ENCODE data around the gene HADHB.

Gene HADHB

GRCh38 chr2:26223018-26223417, 21.7 kb upstream of the HADHB start:
- peak overlapping the region; percentile 51 for H3K27ac ChIP-seq
- H3K9me3 ChIP-seq (ENCODE audit: severe bottlenecking): peaks cover 3% of the 10 kb centered on the region
- H3K36me3 ChIP-seq: peaks cover 28% of the 10 kb centered on the region
- peak; percentile 85 for DNase-seq
- 0 out of 2 replicates have a peak, but pooled peaks have one; percentile 0 for TF ChIP-seq CTCF (IDR thresholded peaks at IDR 0.05; ENCODE audit: low read depth, low read length)
- H3K4me3 ChIP-seq (ENCODE audit: low read depth, low read length): no peak overlapping the region
- no peaks in the 10 kb centered on the region for H3K27me3 ChIP-seq (ENCODE audit: insufficient read depth, low read depth, severe bottlenecking)

GRCh38 chr2:26224095-26224494, 20.6 kb upstream of the HADHB start:
- peaks cover 3% of the 10 kb centered on the region for H3K9me3 ChIP-seq (ENCODE audit: severe bottlenecking)
- H3K27me3 ChIP-seq (ENCODE audit: insufficient read depth, low read depth, severe bottlenecking): no peaks in the 10 kb centered on the region
- H3K4me3 ChIP-seq (ENCODE audit: low read depth, low read length): no peak overlapping the region
- DNase-seq: no peak
- peaks cover 38% of the 10 kb centered on the region for H3K36me3 ChIP-seq
- H3K27ac ChIP-seq: no peak overlapping the region
- no peak for TF ChIP-seq CTCF (IDR thresholded peaks at IDR 0.05; ENCODE audit: low read depth, low read length)

- Histone ChIP-seq H3K27me3 (ENCODE audit: insufficient read depth, low read depth, severe bottlenecking) (no peaks in the 10 kb centered on the region), H3K27ac (no peak overlapping the region), H3K4me3 (ENCODE audit: low read depth, low read length) (no peak overlapping the region), H3K9me3 (ENCODE audit: severe bottlenecking) (peaks cover 3% of the 10 kb centered on the region), H3K36me3 (peaks cover 79% of the 10 kb centered on the region)
- DNase-seq: no peak
- no peak for TF ChIP-seq CTCF (IDR thresholded peaks at IDR 0.05; ENCODE audit: low read depth, low read length)
Observed at GRCh38 chr2:26229595-26229994, 15.1 kb upstream of the HADHB start.

GRCh38 chr2:26230806-26231205, 13.9 kb upstream of the HADHB start:
- Histone ChIP-seq H3K9me3 (ENCODE audit: severe bottlenecking) (peaks cover 3% of the 10 kb centered on the region), H3K27ac (no peak overlapping the region), H3K27me3 (ENCODE audit: insufficient read depth, low read depth, severe bottlenecking) (no peaks in the 10 kb centered on the region), H3K36me3 (peaks cover 86% of the 10 kb centered on the region), H3K4me3 (ENCODE audit: low read depth, low read length) (no peak overlapping the region)
- no peak for TF ChIP-seq CTCF (IDR thresholded peaks at IDR 0.05; ENCODE audit: low read depth, low read length)
- DNase-seq: no peak

- no peak overlapping the region for H3K4me3 ChIP-seq (ENCODE audit: low read depth, low read length)
- peak; percentile 39 for TF ChIP-seq CTCF (IDR thresholded peaks at IDR 0.05; ENCODE audit: low read depth, low read length)
- no peaks in the 10 kb centered on the region for H3K9me3 ChIP-seq (ENCODE audit: severe bottlenecking)
- no peak for DNase-seq
- no peaks in the 10 kb centered on the region for H3K27me3 ChIP-seq (ENCODE audit: insufficient read depth, low read depth, severe bottlenecking)
- no peak overlapping the region for H3K27ac ChIP-seq
- peaks cover 64% of the 10 kb centered on the region for H3K36me3 ChIP-seq
Observed at GRCh38 chr2:26235089-26235488, 9.7 kb upstream of the HADHB start.

GRCh38 chr2:26237868-26238267, 6.9 kb upstream of the HADHB start:
- H3K27me3 ChIP-seq (ENCODE audit: insufficient read depth, low read depth, severe bottlenecking): no peaks in the 10 kb centered on the region
- TF ChIP-seq CTCF (IDR thresholded peaks at IDR 0.05; ENCODE audit: low read depth, low read length): no peak
- no peak for DNase-seq
- no peak overlapping the region for H3K27ac ChIP-seq
- no peak overlapping the region for H3K4me3 ChIP-seq (ENCODE audit: low read depth, low read length)
- no peaks in the 10 kb centered on the region for H3K9me3 ChIP-seq (ENCODE audit: severe bottlenecking)
- peaks cover 37% of the 10 kb centered on the region for H3K36me3 ChIP-seq

All from WERI-Rb-1 (cell line).